ENCODE data around the gene GNAT3. TPM values are rescaled to one million over a fixed set of nuclear protein-coding genes. Genes with fewer than 3 reads are reported as not detected.

Gene GNAT3
- total RNA-seq, 2 experiments from 2014 or later = not detected

- H3K4me1 ChIP-seq (ENCODE audit: insufficient read depth, low read length) = no peaks in the 10 kb centered on the region
- H3K36me3 ChIP-seq (ENCODE audit: insufficient read depth, low read length) = no peaks in the 10 kb centered on the region
- H3K4me3 ChIP-seq (ENCODE audit: low read length) = no peak overlapping the region
- H3K27ac Mint-ChIP-seq = no peak overlapping the region
- H3K4me1 Mint-ChIP-seq (ENCODE audit: low read depth) = no peaks in the 10 kb centered on the region
- DNase-seq (no peak), ATAC-seq (ENCODE audit: poor library complexity) (no peak)
- ChIA-PET CTCF (no interaction called here), POLR2A (no interaction called here)
- H3K27me3 Mint-ChIP-seq = peaks cover 4% of the 10 kb centered on the region
- H3K9me3 ChIP-seq (ENCODE audit: control insufficient read depth in 1 of 2, insufficient read depth in 1 of 2, low read length in 2 of 2) = no peaks in the 10 kb centered on the region
- no peak overlapping the region for H3K27ac ChIP-seq (ENCODE audit: low read depth in 1 of 2, low read length in 2 of 2)
- peaks cover 3% of the 10 kb centered on the region for H3K9me3 Mint-ChIP-seq
- no peak overlapping the region for H3K4me3 Mint-ChIP-seq
- H3K27me3 ChIP-seq (ENCODE audit: control insufficient read depth in 1 of 2, insufficient read depth in 2 of 2, low read length in 2 of 2) = no peaks in the 10 kb centered on the region
- no peaks in the 10 kb centered on the region for H3K36me3 Mint-ChIP-seq (ENCODE audit: low read depth)
- TF ChIP-seq, protein P1, sequence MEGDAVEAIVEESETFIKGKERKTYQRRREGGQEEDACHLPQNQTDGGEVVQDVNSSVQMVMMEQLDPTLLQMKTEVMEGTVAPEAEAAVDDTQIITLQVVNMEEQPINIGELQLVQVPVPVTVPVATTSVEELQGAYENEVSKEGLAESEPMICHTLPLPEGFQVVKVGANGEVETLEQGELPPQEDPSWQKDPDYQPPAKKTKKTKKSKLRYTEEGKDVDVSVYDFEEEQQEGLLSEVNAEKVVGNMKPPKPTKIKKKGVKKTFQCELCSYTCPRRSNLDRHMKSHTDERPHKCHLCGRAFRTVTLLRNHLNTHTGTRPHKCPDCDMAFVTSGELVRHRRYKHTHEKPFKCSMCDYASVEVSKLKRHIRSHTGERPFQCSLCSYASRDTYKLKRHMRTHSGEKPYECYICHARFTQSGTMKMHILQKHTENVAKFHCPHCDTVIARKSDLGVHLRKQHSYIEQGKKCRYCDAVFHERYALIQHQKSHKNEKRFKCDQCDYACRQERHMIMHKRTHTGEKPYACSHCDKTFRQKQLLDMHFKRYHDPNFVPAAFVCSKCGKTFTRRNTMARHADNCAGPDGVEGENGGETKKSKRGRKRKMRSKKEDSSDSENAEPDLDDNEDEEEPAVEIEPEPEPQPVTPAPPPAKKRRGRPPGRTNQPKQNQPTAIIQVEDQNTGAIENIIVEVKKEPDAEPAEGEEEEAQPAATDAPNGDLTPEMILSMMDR (IDR thresholded peaks at IDR 0.05) = no peak
- intact Hi-C loops (cut with DNase I, micrococcal nuclease) = no loop called here
Measured at GRCh38 chr7:80493121-80493849, 18.6 kb downstream of the GNAT3 start.

- no peaks in the 10 kb centered on the region for H3K4me1 Mint-ChIP-seq (ENCODE audit: low read depth)
- POLR2A ChIA-PET = no interaction called here
- CTCF ChIA-PET = no interaction called here
- no peaks in the 10 kb centered on the region for H3K27me3 ChIP-seq (ENCODE audit: control insufficient read depth in 1 of 2, insufficient read depth in 2 of 2, low read length in 2 of 2)
- no peak overlapping the region for H3K4me3 ChIP-seq (ENCODE audit: low read length)
- no peaks in the 10 kb centered on the region for H3K9me3 Mint-ChIP-seq
- H3K4me3 Mint-ChIP-seq = no peak overlapping the region
- TF ChIP-seq, protein P1 (IDR thresholded peaks at IDR 0.05) = no peak
- H3K36me3 Mint-ChIP-seq (ENCODE audit: low read depth) = no peaks in the 10 kb centered on the region
- ATAC-seq (ENCODE audit: poor library complexity) (no peak), DNase-seq (no peak)
- no peaks in the 10 kb centered on the region for H3K4me1 ChIP-seq (ENCODE audit: insufficient read depth, low read length)
- no peaks in the 10 kb centered on the region for H3K27me3 Mint-ChIP-seq
- H3K36me3 ChIP-seq (ENCODE audit: insufficient read depth, low read length) = no peaks in the 10 kb centered on the region
- H3K9me3 ChIP-seq (ENCODE audit: control insufficient read depth in 1 of 2, insufficient read depth in 1 of 2, low read length in 2 of 2) = no peaks in the 10 kb centered on the region
- intact Hi-C loops (cut with DNase I, micrococcal nuclease) = no loop called here
- H3K27ac ChIP-seq (ENCODE audit: low read depth in 1 of 2, low read length in 2 of 2) = no peak overlapping the region
- no peak overlapping the region for H3K27ac Mint-ChIP-seq
Measured at GRCh38 chr7:80491462-80491861, 20.4 kb downstream of the GNAT3 start.

- H3K4me3 Mint-ChIP-seq = no peak overlapping the region
- no peaks in the 10 kb centered on the region for H3K4me1 Mint-ChIP-seq (ENCODE audit: low read depth)
- ATAC-seq (ENCODE audit: poor library complexity) = no peak
- H3K4me3 ChIP-seq (ENCODE audit: low read length) = no peak overlapping the region
- H3K36me3 Mint-ChIP-seq (ENCODE audit: low read depth) = no peaks in the 10 kb centered on the region
- H3K9me3 Mint-ChIP-seq = no peaks in the 10 kb centered on the region
- no peaks in the 10 kb centered on the region for H3K36me3 ChIP-seq (ENCODE audit: insufficient read depth, low read length)
- no peaks in the 10 kb centered on the region for H3K4me1 ChIP-seq (ENCODE audit: insufficient read depth, low read length)
- ChIA-PET POLR2A (no interaction called here), CTCF (no interaction called here)
- no peaks in the 10 kb centered on the region for H3K27me3 Mint-ChIP-seq
- no peak overlapping the region for H3K27ac Mint-ChIP-seq
- H3K9me3 ChIP-seq (ENCODE audit: control insufficient read depth in 1 of 2, insufficient read depth in 1 of 2, low read length in 2 of 2) = no peaks in the 10 kb centered on the region
- H3K27ac ChIP-seq (ENCODE audit: low read depth in 1 of 2, low read length in 2 of 2) = no peak overlapping the region
- no peak for DNase-seq
- no peaks in the 10 kb centered on the region for H3K27me3 ChIP-seq (ENCODE audit: control insufficient read depth in 1 of 2, insufficient read depth in 2 of 2, low read length in 2 of 2)
- intact Hi-C loops (cut with DNase I, micrococcal nuclease) = no loop called here
- TF ChIP-seq, protein P1 (IDR thresholded peaks at IDR 0.05) = no peak
Measured at GRCh38 chr7:80488851-80489370, 23.0 kb downstream of the GNAT3 start.
